Measurements from ENCODE around the gene SCML2.
"Not testable (repeated sequence)": the region's sequence is repeated elsewhere in the genome, so short reads cannot be mapped to it uniquely, and the experiment has no call there.

Gene SCML2

DNA sequence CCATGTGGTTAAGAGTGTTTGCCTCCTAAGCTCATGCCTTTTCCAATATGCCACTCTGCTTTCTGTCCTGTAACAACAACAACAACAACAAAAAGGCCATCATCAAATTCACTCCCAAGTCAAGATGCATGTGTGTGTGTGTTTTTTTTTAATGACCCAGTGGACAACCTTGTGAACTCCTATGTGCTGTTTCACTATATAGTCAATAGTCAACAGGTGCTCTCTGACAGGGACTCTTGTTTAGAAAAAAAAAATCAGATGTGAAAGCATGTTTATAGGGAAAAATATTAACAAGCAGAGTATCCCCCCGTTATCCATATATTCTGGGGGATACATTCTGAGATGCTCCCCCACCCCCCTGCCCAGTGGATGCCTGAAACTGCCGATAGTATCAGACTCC lies 83.2 kb downstream of the SCML2 start:
- no peak for DNase-seq (ENCODE audit: low spot score)

DNA sequence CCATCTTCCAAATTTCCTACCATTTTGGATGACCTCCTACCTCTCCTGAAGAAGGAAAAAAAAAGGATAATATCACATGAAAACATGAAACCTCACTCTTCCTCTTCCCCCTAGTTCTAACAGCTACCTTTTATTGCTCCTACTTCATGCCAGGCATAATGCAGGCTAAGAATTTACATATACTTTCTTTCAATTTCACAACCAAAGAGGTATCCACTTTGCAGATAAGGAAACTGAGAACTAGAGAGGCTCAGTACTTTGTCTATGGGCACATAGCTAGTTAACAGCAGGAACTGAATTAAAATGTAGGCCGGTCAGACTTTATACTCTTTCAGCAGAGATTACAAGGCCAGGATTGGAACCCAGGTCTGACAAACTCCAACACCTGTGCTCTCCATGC lies 99.4 kb downstream of the SCML2 start:
- DNase-seq (ENCODE audit: low spot score) = no peak

DNA sequence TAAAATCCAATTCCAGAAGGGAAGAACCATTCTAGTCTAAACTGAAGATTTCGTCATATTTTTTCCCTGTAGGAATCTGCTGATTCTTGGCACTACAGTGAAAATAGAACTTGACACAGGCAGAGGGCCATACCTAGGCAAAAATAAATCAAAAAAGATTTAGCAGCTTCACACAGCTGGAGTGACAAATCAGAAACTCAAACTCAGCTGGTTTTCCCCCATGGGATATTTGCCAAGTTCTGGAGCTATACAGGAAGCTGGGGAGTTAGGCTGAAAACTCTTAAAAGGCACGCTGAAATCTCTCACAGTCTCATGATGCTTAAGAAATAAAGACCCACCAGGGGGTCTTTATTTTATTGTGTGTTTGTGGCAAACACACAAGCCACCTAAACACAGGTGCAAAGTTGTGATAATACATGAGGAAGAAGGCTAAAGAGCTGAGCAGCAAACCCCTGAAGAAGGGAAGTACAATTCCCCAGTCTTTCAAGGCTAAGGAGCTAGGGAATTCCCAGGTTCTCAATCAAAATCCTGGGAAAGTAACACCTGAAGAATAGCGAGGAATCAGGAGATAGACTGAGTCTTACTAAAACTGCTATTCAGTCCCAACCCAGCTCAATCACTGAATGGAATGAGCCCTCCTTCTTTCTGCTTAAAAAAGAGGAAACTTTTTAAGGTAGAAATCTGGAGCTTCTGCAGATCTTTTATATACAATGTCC lies 101.7 kb downstream of the SCML2 start:
- no peak for DNase-seq (ENCODE audit: low spot score)

DNA sequence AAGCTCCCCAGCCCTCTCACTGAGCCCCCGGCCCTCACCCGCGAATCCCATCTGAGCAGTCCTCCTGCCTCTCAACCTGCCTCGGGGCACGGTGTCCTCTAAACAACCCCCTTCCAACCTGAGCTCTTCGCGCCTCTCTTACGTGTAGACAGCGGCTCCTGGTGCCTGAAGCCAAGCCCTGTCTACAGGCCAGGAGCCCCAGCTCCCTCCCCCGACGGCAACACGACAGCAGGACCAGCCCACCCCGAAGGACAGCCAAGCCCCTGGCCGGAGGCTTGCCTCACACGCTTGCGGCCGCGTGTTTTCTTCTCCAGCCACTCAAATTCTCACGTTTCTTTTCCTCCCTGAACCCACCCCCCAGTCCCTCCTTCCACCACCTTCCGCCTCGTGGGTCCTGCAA lies 124.8 kb downstream of the SCML2 start:
- not testable (repeated sequence) for DNase-seq (ENCODE audit: low spot score)

DNA sequence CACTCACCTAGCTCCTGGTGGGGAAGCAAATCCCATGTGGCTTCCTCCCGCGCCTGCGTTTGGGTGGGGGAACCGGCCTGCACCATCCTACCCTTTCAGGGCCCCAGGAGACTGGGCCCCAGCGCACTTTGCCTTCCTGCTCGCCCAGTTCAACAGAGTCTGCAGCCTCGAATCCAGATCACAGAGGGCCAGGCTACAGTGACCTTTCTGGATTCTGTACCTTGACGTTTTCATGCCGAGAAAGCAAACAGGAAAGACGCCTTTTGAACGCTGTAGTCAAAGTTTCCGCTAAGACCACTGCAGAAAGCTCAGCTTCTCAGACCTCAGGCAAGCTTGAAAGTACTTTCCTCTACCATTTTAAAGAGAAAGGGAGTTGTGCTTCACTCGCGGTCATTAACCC lies 126.4 kb downstream of the SCML2 start:
- DNase-seq (ENCODE audit: low spot score) = no peak

DNA sequence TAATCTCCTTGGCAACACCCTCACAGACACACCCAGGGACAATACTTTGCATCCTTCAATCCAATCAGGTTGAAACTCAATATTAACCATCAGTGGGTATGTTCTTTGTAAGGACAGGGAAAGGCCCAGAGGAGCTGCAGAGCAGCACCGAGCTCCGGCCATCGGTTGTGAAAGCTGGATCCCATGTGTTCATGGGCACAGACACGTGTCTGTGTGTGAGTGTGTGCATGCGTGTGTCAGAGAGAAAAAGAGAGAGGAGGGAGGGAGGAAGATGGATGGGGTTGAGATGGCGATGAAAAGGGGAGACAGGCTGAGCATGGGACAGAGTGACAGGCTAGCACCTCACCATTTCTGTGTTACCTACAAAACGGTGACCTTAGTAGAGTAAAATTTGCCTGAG lies 127.0 kb downstream of the SCML2 start:
- DNase-seq (ENCODE audit: low spot score) = no peak

DNA sequence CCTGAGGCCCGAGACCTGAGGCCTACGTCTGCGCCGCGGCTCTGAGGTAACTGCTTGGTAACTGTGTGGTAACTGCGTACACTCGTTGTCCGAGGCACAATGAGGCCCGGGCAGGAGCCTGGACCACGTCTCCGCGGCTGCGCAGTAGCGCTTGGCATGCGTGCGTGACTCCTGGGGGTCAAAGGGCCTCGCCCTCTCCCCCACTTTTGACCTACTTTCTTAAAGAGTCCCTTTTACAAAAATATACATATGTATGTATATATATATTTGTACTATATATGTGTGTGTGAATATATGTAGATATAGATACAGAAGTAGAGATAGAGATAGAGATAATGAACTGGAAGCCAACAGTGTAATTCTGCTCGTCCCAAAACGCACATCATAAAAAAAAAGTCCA lies 133.7 kb downstream of the SCML2 start, which contains the start of gene BEND2:
Gene BEND2 (minus strand): TSS at position 101 of the 400 bp plus-strand sequence. CDS start 136 bp downstream, outside the sequence.
- no peak for DNase-seq (ENCODE audit: low spot score)

DNA sequence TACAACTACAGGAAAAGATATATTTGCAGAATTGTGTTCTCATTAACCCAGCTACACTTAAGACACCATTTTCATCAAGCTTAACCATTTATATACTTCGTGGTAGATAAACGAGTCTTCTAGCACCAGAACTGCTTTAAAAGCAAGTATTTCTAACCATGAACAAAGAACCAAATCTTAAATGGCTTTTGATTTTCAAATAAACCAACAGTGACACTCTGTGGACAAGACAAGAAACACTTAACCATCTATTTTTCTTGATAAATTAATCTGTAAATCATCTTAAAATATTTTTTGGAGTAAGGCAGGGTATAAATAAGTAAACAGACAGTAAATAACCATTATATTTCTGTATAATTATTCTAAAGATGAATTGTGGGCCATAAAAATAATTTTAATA lies 144.0 kb downstream of the SCML2 start:
- DNase-seq (ENCODE audit: low spot score) = no peak

DNA sequence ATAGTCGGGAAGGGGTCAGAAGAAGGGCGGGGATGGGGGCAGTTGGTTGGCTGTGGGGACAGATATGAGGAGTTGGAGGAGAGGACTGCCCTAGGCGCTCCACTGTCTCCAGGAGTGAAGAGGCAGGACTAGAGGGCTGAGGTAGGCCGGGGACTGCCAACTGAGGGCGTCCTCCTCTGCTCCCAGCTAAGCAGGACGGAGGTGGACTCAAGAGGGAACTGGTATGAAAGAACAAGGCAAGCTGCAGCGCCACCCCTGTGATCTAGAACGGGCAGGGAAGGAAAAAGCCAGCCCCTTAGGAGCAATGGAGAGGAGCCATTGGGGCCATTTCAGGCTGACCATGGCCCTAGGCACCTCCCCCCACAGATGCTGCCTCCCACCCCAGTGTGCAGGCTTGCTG lies 147.8 kb downstream of the SCML2 start:
- no peak for DNase-seq (ENCODE audit: low spot score)

DNA sequence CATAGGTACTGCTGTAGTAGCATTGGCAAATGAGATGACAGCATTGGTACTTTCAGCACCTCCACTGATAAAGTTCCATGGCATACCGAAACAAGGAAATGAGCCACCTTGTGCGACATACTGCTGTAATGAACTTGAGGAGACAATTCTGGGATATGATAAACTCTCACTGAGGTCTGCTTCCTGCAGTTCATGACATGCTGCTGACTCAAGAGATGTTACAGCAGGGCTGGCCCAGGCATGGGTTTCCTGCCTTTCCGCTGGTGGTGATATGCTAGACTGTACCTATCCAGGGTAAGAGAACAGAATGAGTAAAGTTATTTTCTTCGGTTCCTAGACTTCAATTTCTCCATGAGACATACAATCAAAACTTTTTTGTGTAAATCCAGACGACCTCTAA lies 150.9 kb downstream of the SCML2 start:
- no peak for DNase-seq (ENCODE audit: low spot score)

DNA sequence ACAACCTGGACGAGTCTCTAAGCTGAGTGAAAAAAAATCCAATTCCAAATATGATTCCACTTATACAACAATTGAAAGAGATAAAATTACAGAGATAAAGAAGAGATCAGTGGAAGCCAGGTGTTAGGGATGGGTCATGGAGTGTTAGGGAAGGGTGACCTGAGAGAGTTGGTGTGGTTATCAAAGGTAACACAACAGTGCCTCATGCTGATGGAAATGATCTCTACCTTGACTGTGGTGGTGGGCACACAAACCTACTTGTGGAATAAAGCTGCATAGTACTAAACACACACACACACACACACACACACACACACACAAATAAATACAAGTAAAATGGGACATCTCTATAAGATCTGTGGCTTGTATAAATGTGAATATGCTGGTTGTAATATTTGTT lies 159.8 kb downstream of the SCML2 start:
- DNase-seq (ENCODE audit: low spot score) = no peak
